HCT116 (cell line): ENCODE data around the gene TRIM27. TPM values are rescaled to one million over a fixed set of nuclear protein-coding genes. Genes with fewer than 3 reads are reported as not detected.

Experiments used
- ATAC-seq: fragments of 200-7000 bp; cut with Tn5 transposase; 2 replicates; pipeline ENCODE4 v1.9.1; 2020; ENCODE audit warnings: mild to moderate bottlenecking, moderate library complexity
- BruUV-seq: library from RNA; stranded (reverse); fragments of 400-500 nt; replicated peaks from 2 replicates; lab custom pipeline; 2021; lab: Mats Ljungman, UMichigan
- CTCF ChIA-PET: fragments of 300-600 bp; sonication (Branson Sonifier 250); formaldehyde crosslinking; loops from one replicate; lab custom pipeline; 2021; ENCODE audit warnings: antibody characterized with exemption; lab: Charles Lee
- POLR2A ChIA-PET: fragments of 300-600, 350-600 bp; sonication (Branson Sonifier 250); formaldehyde crosslinking; loops from one replicate; lab custom pipeline; 2021; ENCODE audit warnings: antibody characterized with exemption; lab: Charles Lee
- RAD21 ChIA-PET, 2 experiments: fragments of 300-600 bp; sonication (Branson Sonifier 250); formaldehyde crosslinking; loops; one replicate each; lab custom pipeline; 2023; ENCODE audit warnings: low total read pairs in 2 of 2; ENCODE audit not compliant: uncharacterized antibody in 2 of 2, unreplicated experiment in 2 of 2, low non-redundant PET in 1 of 2; lab: Charles Lee
- DNase-seq: peaks from one replicate; pipeline ENCODE4 v3.0.0-alpha.2; 2010; ENCODE audit warnings: low read depth, low spot score
- H2AFZ ChIP-seq: fragments of 200-600 bp; shearing (Covaris generic), sonication (generic); 2 replicates; pipeline ENCODE4 v1.6.1; 2017; ENCODE audit warnings: low read depth, mixed run types, mixed read lengths, antibody characterized with exemption, low read length; ENCODE audit not compliant: poor library complexity, severe bottlenecking
- H3K27ac ChIP-seq: 2 replicates; pipeline ENCODE4 v1.5.1; 2012; ENCODE audit warnings: low read depth, low read length
- H3K27me3 ChIP-seq: fragments of 200-600 bp; sonication (generic); 2 replicates; pipeline ENCODE4 v1.6.1; 2016; ENCODE audit warnings: mixed run types, low read length, mixed read lengths; ENCODE audit not compliant: insufficient read depth
- H3K36me3 ChIP-seq, 2 experiments: fragments of 200-500 bp in 1 of 2; fragments of 200-600 bp in 1 of 2; sonication (Bioruptor generic) in 1 of 2; sonication (generic) in 1 of 2; 2 replicates each; pipeline versions ENCODE4 v1.5.1 to v1.6.1; 2014 to 2016; ENCODE audit warnings: low read length in 2 of 2, inconsistent platforms in 1 of 2, mixed read lengths in 1 of 2, mixed run types in 1 of 2; ENCODE audit not compliant: insufficient read depth in 2 of 2, control insufficient read depth in 1 of 2
- H3K4me1 ChIP-seq, 2 experiments: fragments of 200-600 bp in 1 of 2; sonication (generic) in 1 of 2; 2 replicates each; pipeline versions ENCODE4 v1.5.1 to v1.6.1; 2012 to 2017; ENCODE audit warnings: low read length in 2 of 2, inconsistent platforms in 1 of 2, mild to moderate bottlenecking in 1 of 2, mixed read lengths in 1 of 2, mixed run types in 1 of 2, moderate library complexity in 1 of 2; ENCODE audit not compliant: insufficient read depth in 2 of 2, control insufficient read depth in 1 of 2
- H3K4me2 ChIP-seq: fragments of 200-600 bp; sonication (generic); 2 replicates; pipeline ENCODE4 v1.6.1; 2017; ENCODE audit warnings: mixed run types, low read length, mixed read lengths
- H3K4me3 ChIP-seq, 2 experiments: fragments of 200-600 bp in 1 of 2; sonication (generic) in 1 of 2; replicated peaks in 1 of 2; 2 replicates each; pipeline ENCODE4 v1.5.1; 2011 to 2016; ENCODE audit warnings: low read length in 2 of 2, control low read depth in 1 of 2, low read depth in 1 of 2, mild to moderate bottlenecking in 1 of 2, mixed read lengths in 1 of 2, mixed run types in 1 of 2
- H3K79me2 ChIP-seq: fragments of 200-600 bp; sonication (generic); 2 replicates; pipeline ENCODE4 v1.6.1; 2017; ENCODE audit warnings: mild to moderate bottlenecking, mixed run types, low read length, moderate library complexity, mixed read lengths; ENCODE audit not compliant: insufficient read depth
- H3K9ac ChIP-seq: fragments of 200-600 bp; sonication (generic); 2 replicates; pipeline ENCODE4 v1.6.1; 2016; ENCODE audit warnings: low read length, mixed read lengths
- H3K9me2 ChIP-seq: fragments of 200-600 bp; sonication (generic), shearing (Covaris generic); 2 replicates; pipeline ENCODE4 v1.6.1; 2017; ENCODE audit warnings: mixed run types, mild to moderate bottlenecking, moderate library complexity; ENCODE audit not compliant: insufficient read depth
- H3K9me3 ChIP-seq, 2 experiments: fragments of 200-500 bp in 1 of 2; fragments of 200-600 bp in 1 of 2; sonication (Bioruptor generic) in 1 of 2; sonication (generic) in 1 of 2; 2 replicates each; pipeline ENCODE4 v1.6.1; 2014 to 2017; ENCODE audit warnings: low read length in 2 of 2, mixed read lengths in 2 of 2, inconsistent platforms in 1 of 2, low read depth in 1 of 2, mild to moderate bottlenecking in 1 of 2, mixed run types in 1 of 2, moderate library complexity in 1 of 2; ENCODE audit not compliant: control insufficient read depth in 1 of 2, insufficient read depth in 1 of 2
- H4K20me1 ChIP-seq: fragments of 200-600 bp; sonication (generic), shearing (Covaris generic); 2 replicates; pipeline ENCODE4 v1.6.1; 2017; ENCODE audit warnings: mixed run types, mild to moderate bottlenecking, moderate library complexity; ENCODE audit not compliant: insufficient read depth
- CBX3 ChIP-seq: IDR thresholded peaks from 2 replicates; pipeline ENCODE4 v1.6.1; 2012; ENCODE audit warnings: low read depth
- CEBPB ChIP-seq: IDR thresholded peaks from 2 replicates; pipeline ENCODE4 v1.6.1; 2012; ENCODE audit warnings: low read depth
- EGR1 ChIP-seq: IDR thresholded peaks from 2 replicates; pipeline ENCODE4 v1.6.1; 2012; ENCODE audit warnings: low read depth
- ELF1 ChIP-seq: IDR thresholded peaks from 2 replicates; pipeline ENCODE4 v1.6.1; 2012; ENCODE audit warnings: low read depth, borderline replicate concordance
- EZH2phosphoT487 ChIP-seq: fragments of 200-600 bp; IDR thresholded peaks from 2 replicates; pipeline ENCODE4 v1.6.1; 2018; ENCODE audit warnings: antibody characterized with exemption, borderline replicate concordance
- JUND ChIP-seq: IDR thresholded peaks from 2 replicates; pipeline ENCODE4 v1.6.1; 2012
- POLR2A ChIP-seq: IDR thresholded peaks from 2 replicates; pipeline ENCODE4 v1.7.0; 2011; ENCODE audit warnings: borderline replicate concordance; ENCODE audit not compliant: insufficient read depth, insufficient read length; ENCODE audit errors: extremely low read depth
- POLR2AphosphoS5 ChIP-seq: IDR thresholded peaks from 2 replicates; pipeline ENCODE4 v1.6.1; 2011; ENCODE audit warnings: mild to moderate bottlenecking, low read depth, low read length, moderate library complexity
- RAD21 ChIP-seq: IDR thresholded peaks from 2 replicates; pipeline ENCODE4 v1.6.1; 2012; ENCODE audit warnings: low read depth, mild to moderate bottlenecking
- SRF ChIP-seq: IDR thresholded peaks from 2 replicates; pipeline ENCODE4 v1.6.1; 2012; ENCODE audit warnings: low read depth
- ZFX ChIP-seq: fragments of 450-650 bp; IDR thresholded peaks from 2 replicates; pipeline ENCODE4 v1.6.1; 2017
- intact Hi-C: fragments of 100-400 bp; cut with micrococcal nuclease; formaldehyde crosslinking; loops from 2 replicates; pipeline ENCODE4 v1.10.0; 2022
- total RNA-seq: library from RNA; stranded (reverse); gene quantifications from one replicate; pipeline ENCODE4 v1.2.1, GENCODE V29; 2021; ENCODE audit not compliant: unreplicated experiment
- TF ChIP-seq, protein P1 (sequence below): IDR thresholded peaks from 2 replicates; pipeline ENCODE4 v1.6.1; 2011; ENCODE audit warnings: mild to moderate bottlenecking, low read length, moderate library complexity; ENCODE audit not compliant: insufficient replicate concordance; ENCODE audit errors: extremely low read depth
- TF ChIP-seq, protein P2 (sequence below): IDR thresholded peaks from 2 replicates; pipeline ENCODE4 v1.6.1; 2012
- TF ChIP-seq, protein P3 (sequence below): IDR thresholded peaks from 2 replicates; pipeline ENCODE4 v1.6.1; 2012; ENCODE audit warnings: low read depth
- TF ChIP-seq, protein P4 (sequence below): IDR thresholded peaks from 2 replicates; pipeline ENCODE4 v1.6.1; 2012

TRIM27 gene
- total RNA-seq, 1 experiment from 2014 or later, result 62.5 TPM

DNA sequence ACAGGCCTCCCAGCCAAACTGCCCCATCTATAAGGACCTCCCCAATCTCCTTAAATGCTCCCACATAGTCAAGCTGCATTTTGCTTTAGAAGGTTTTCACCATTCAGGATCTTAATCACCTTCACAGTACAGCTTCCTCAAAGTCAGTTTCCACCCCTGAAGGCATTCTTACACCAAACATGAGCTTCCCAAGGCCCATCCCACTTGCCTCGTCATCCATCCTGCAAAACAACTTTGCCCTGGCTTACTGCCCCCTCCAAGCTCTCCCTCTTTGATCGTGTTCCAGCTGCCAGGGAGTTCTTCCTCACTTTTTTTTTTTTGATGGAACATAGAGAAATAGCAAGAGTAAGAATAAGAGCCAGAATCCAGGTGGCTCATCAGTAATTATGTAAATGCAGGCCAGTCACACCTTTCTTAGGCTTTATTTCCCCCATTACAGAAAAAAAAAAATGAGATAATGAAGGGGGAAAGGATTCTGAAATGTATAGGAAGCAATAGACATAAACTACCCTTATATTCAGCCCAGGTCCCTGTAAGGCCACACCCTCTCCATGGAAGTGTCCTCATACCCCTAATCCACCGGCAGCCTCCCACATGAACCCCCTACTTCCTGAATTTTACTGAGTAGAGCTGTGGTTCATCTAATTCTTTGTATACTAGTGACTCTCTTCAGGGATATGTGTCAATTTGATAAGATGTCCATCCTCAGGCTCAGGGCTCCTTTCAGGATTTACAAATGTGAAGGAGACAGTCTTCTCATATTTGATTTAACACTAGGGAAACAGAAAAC lies 12.7 kb downstream of the TRIM27 start:
- intact Hi-C loops, result no loop called here
- no peak overlapping the region for H3K27ac ChIP-seq
- H2AFZ ChIP-seq, result no peak overlapping the region
- POLR2A ChIA-PET, result no interaction called here
- no peak for TF ChIP-seq RAD21
- TF ChIP-seq EZH2phosphoT487, result no peak
- TF ChIP-seq, protein P1, sequence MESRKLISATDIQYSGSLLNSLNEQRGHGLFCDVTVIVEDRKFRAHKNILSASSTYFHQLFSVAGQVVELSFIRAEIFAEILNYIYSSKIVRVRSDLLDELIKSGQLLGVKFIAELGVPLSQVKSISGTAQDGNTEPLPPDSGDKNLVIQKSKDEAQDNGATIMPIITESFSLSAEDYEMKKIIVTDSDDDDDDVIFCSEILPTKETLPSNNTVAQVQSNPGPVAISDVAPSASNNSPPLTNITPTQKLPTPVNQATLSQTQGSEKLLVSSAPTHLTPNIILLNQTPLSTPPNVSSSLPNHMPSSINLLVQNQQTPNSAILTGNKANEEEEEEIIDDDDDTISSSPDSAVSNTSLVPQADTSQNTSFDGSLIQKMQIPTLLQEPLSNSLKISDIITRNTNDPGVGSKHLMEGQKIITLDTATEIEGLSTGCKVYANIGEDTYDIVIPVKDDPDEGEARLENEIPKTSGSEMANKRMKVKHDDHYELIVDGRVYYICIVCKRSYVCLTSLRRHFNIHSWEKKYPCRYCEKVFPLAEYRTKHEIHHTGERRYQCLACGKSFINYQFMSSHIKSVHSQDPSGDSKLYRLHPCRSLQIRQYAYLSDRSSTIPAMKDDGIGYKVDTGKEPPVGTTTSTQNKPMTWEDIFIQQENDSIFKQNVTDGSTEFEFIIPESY, result no peak
- no peak for TF ChIP-seq POLR2AphosphoS5
- TF ChIP-seq ELF1, result no peak
- peaks cover 71 to 74% of the 10 kb centered on the region in 2 experiments for H3K36me3 ChIP-seq
- RAD21 ChIA-PET, result no interaction called here
- no peaks in the 10 kb centered on the region for H3K27me3 ChIP-seq
- H3K4me1 ChIP-seq, result no peaks in the 10 kb centered on the region
- H3K9me2 ChIP-seq, result no peaks in the 10 kb centered on the region
- H3K4me2 ChIP-seq, result no peak overlapping the region
- H4K20me1 ChIP-seq, result peaks cover 3% of the 10 kb centered on the region; the same call in 1 of the 2 replicates
- no peak overlapping the region for H3K4me3 ChIP-seq
- DNase-seq (no peak), ATAC-seq (no peak)
- CTCF ChIA-PET, result no interaction called here
- BruUV-seq, result no TSS peak
- H3K79me2 ChIP-seq, result peaks cover 66% of the 10 kb centered on the region
- H3K9ac ChIP-seq, result no peak overlapping the region
- H3K9me3 ChIP-seq, result no peaks in the 10 kb centered on the region

DNA sequence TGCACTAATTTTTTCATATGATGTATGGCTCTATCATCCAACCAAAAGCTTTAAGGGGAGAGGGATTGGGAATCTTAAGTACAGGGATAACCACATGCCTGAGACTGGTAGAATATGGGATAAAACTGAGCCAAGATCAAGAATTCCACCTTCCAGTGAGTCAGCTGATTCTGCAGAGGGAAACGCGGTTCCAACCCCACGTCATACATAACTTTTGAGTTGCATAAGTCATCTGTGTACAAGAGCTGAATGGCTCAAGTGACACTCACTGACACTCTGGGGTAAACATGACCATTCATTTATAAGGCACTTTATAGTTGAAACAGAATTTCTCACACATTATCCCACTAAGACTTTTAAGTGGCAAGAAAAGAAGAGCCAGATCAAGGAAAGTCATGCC lies 16.4 kb downstream of the TRIM27 start:
- Histone ChIP-seq H3K27ac (no peak overlapping the region), H3K4me3 (no peak overlapping the region), H3K36me3 (peaks cover 77 to 87% of the 10 kb centered on the region in 2 experiments; a peak in 3 of 4 replicates), H3K4me1 (no peaks in the 10 kb centered on the region), H3K4me2 (no peak overlapping the region), H4K20me1 (no peaks in the 10 kb centered on the region), H3K9ac (no peak overlapping the region), H3K79me2 (peaks cover 44% of the 10 kb centered on the region), H3K9me3 (no peaks in the 10 kb centered on the region), H3K9me2 (no peaks in the 10 kb centered on the region), H2AFZ (no peak overlapping the region), H3K27me3 (no peaks in the 10 kb centered on the region)
- ChIA-PET POLR2A (no interaction called here), CTCF (no interaction called here), RAD21 (no interaction called here)
- ATAC-seq, result no peak
- no TSS peak for BruUV-seq
- no peak for DNase-seq
- intact Hi-C loops, result no loop called here
- TF ChIP-seq, protein P2, sequence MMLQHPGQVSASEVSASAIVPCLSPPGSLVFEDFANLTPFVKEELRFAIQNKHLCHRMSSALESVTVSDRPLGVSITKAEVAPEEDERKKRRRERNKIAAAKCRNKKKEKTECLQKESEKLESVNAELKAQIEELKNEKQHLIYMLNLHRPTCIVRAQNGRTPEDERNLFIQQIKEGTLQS, result no peak
- TF ChIP-seq EZH2phosphoT487 (no peak), EGR1 (no peak), CBX3 (no peak), POLR2A (no peak), ELF1 (no peak), SRF (no peak), JUND (no peak), ZFX (no peak), CEBPB (no peak)
- TF ChIP-seq, protein P3, sequence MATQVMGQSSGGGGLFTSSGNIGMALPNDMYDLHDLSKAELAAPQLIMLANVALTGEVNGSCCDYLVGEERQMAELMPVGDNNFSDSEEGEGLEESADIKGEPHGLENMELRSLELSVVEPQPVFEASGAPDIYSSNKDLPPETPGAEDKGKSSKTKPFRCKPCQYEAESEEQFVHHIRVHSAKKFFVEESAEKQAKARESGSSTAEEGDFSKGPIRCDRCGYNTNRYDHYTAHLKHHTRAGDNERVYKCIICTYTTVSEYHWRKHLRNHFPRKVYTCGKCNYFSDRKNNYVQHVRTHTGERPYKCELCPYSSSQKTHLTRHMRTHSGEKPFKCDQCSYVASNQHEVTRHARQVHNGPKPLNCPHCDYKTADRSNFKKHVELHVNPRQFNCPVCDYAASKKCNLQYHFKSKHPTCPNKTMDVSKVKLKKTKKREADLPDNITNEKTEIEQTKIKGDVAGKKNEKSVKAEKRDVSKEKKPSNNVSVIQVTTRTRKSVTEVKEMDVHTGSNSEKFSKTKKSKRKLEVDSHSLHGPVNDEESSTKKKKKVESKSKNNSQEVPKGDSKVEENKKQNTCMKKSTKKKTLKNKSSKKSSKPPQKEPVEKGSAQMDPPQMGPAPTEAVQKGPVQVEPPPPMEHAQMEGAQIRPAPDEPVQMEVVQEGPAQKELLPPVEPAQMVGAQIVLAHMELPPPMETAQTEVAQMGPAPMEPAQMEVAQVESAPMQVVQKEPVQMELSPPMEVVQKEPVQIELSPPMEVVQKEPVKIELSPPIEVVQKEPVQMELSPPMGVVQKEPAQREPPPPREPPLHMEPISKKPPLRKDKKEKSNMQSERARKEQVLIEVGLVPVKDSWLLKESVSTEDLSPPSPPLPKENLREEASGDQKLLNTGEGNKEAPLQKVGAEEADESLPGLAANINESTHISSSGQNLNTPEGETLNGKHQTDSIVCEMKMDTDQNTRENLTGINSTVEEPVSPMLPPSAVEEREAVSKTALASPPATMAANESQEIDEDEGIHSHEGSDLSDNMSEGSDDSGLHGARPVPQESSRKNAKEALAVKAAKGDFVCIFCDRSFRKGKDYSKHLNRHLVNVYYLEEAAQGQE, result no peak
- TF ChIP-seq, protein P4, sequence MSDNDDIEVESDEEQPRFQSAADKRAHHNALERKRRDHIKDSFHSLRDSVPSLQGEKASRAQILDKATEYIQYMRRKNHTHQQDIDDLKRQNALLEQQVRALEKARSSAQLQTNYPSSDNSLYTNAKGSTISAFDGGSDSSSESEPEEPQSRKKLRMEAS, result no peak
